Stimulated activated CD8-positive, alpha-beta memory T cell treated with anti-CD3 and anti-CD28 coated beads, Interleukin-15, amount 100 ng/mL, for 1 hour (primary cell): ENCODE results near the gene DCAF15.
"Not testable (repeated sequence)": the region's sequence is repeated elsewhere in the genome, so short reads cannot be mapped to it uniquely, and the experiment has no call there.

Experiments used
- DNase-seq: peaks from one replicate; pipeline ENCODE4 v3.0.0-alpha.2; 2020; ENCODE audit warnings: low read depth

Gene DCAF15

GRCh38 chr19:13959962-13960862, 7.9 kb downstream of the DCAF15 start:
- DNase-seq, result no peak

- no peak for DNase-seq
Measured at GRCh38 chr19:13960863-13961784, 8.8 kb downstream of the DCAF15 start.

GRCh38 chr19:13961826-13962698, 9.8 kb downstream of the DCAF15 start:
- no peak for DNase-seq

GRCh38 chr19:13962699-13963602, 10.6 kb downstream of the DCAF15 start:
- DNase-seq, result no peak

- no peak for DNase-seq
Measured at GRCh38 chr19:13963603-13964105, 11.3 kb downstream of the DCAF15 start.

- no peak for DNase-seq
Measured at GRCh38 chr19:13964776-13965175, 12.5 kb downstream of the DCAF15 start.

- DNase-seq, result no peak
Measured at GRCh38 chr19:13965377-13965896, 13.1 kb downstream of the DCAF15 start.

GRCh38 chr19:13965926-13966683, 13.8 kb downstream of the DCAF15 start:
- no peak for DNase-seq

- no peak for DNase-seq
Measured at GRCh38 chr19:13966684-13967128, 14.4 kb downstream of the DCAF15 start.

GRCh38 chr19:13967206-13967605, 14.9 kb downstream of the DCAF15 start:
- DNase-seq, result not testable (repeated sequence)

GRCh38 chr19:13968383-13968935, 16.1 kb downstream of the DCAF15 start:
- DNase-seq, result no peak

- DNase-seq, result no peak
Measured at GRCh38 chr19:13968999-13969398, 16.7 kb downstream of the DCAF15 start.

GRCh38 chr19:13969897-13970296, 17.6 kb downstream of the DCAF15 start:
- DNase-seq, result no peak

GRCh38 chr19:13971868-13972267, 19.6 kb downstream of the DCAF15 start:
- not testable (repeated sequence) for DNase-seq

GRCh38 chr19:13972368-13973155, 20.3 kb downstream of the DCAF15 start:
- DNase-seq, result no peak

GRCh38 chr19:13973479-13973878, 21.2 kb downstream of the DCAF15 start:
- not testable (repeated sequence) for DNase-seq

- no peak for DNase-seq
Measured at GRCh38 chr19:13974073-13974472, 21.8 kb downstream of the DCAF15 start.

GRCh38 chr19:13975870-13976269, 23.6 kb downstream of the DCAF15 start:
- DNase-seq, result no peak
